Measurements from ENCODE around the gene ALDH3A1. TPM values are rescaled to one million over a fixed set of nuclear protein-coding genes. Genes with fewer than 3 reads are reported as not detected.
A peak's percentile ranks its signal among the peaks of the same experiment; 100 is the strongest.

Gene ALDH3A1
- total RNA-seq, 2 donors from 2014 or later: 0.42 to 0.44 TPM

- no peak for TF ChIP-seq CTCF (conservative IDR thresholded peaks at IDR 0.05)
- no peaks in the 10 kb centered on the region for H3K9me3 Mint-ChIP-seq
- no peak overlapping the region for H3K27ac Mint-ChIP-seq
- no peak overlapping the region for H3K27ac ChIP-seq (ENCODE audit: low read depth, low read length)
- no peaks in the 10 kb centered on the region for H3K36me3 Mint-ChIP-seq (ENCODE audit: low read depth)
- no peak overlapping the region for H3K9ac ChIP-seq (ENCODE audit: extremely low read depth, low read length, poor library complexity, severe bottlenecking)
- no peaks in the 10 kb centered on the region for H3K27me3 ChIP-seq (ENCODE audit: control insufficient read depth, insufficient read depth, low read length, poor library complexity, severe bottlenecking)
- no peaks in the 10 kb centered on the region for H3K9me3 ChIP-seq (ENCODE audit: control insufficient read depth, low read length)
- H3K27me3 Mint-ChIP-seq (ENCODE audit: insufficient read depth): no peaks in the 10 kb centered on the region
- H3K4me3 Mint-ChIP-seq: no peak overlapping the region
- 100% methylated on average over 1 of the region's 1 CpG for WGBS, 2 experiments (ENCODE audit: insufficient coverage in 1 of 2, insufficient read length in 1 of 2)
- H3K36me3 ChIP-seq (ENCODE audit: control insufficient read depth, insufficient read depth, low read length): no peaks in the 10 kb centered on the region
- peaks cover 2% of the 10 kb centered on the region for H3K4me1 Mint-ChIP-seq
- no peak for DNase-seq
- H3K4me3 ChIP-seq (ENCODE audit: low read length): no peak overlapping the region
- H3K4me1 ChIP-seq (ENCODE audit: control insufficient read depth, insufficient read depth, low read length): no peaks in the 10 kb centered on the region
Observed at GRCh38 chr17:19723964-19724363, 24.1 kb downstream of the ALDH3A1 start.

- H3K36me3 Mint-ChIP-seq (ENCODE audit: low read depth): no peaks in the 10 kb centered on the region
- no peaks in the 10 kb centered on the region for H3K27me3 Mint-ChIP-seq (ENCODE audit: insufficient read depth)
- H3K27me3 ChIP-seq (ENCODE audit: control insufficient read depth, insufficient read depth, low read length, poor library complexity, severe bottlenecking): no peaks in the 10 kb centered on the region
- H3K27ac Mint-ChIP-seq: no peak overlapping the region
- TF ChIP-seq CTCF (conservative IDR thresholded peaks at IDR 0.05): no peak
- no peaks in the 10 kb centered on the region for H3K36me3 ChIP-seq (ENCODE audit: control insufficient read depth, insufficient read depth, low read length)
- H3K4me3 Mint-ChIP-seq: no peak overlapping the region
- H3K4me1 ChIP-seq (ENCODE audit: control insufficient read depth, insufficient read depth, low read length): no peaks in the 10 kb centered on the region
- H3K9me3 Mint-ChIP-seq: no peaks in the 10 kb centered on the region
- WGBS, 2 experiments (ENCODE audit: insufficient coverage in 1 of 2, insufficient read length in 1 of 2): 61 to 77% methylated on average over 5 to 9 of the region's 9 CpGs
- H3K4me1 Mint-ChIP-seq: peaks cover 8% of the 10 kb centered on the region
- no peak overlapping the region for H3K4me3 ChIP-seq (ENCODE audit: low read length)
- no peak overlapping the region for H3K9ac ChIP-seq (ENCODE audit: extremely low read depth, low read length, poor library complexity, severe bottlenecking)
- peak; percentile 43 for DNase-seq
- no peak overlapping the region for H3K27ac ChIP-seq (ENCODE audit: low read depth, low read length)
- H3K9me3 ChIP-seq (ENCODE audit: control insufficient read depth, low read length): no peaks in the 10 kb centered on the region
Observed at GRCh38 chr17:19720631-19721426, 27.3 kb downstream of the ALDH3A1 start.

GRCh38 chr17:19720210-19720475 is 28.0 kb downstream of the ALDH3A1 start:
- Mint-ChIP-seq H3K9me3 (no peaks in the 10 kb centered on the region), H3K27me3 (ENCODE audit: insufficient read depth) (no peaks in the 10 kb centered on the region), H3K4me3 (no peak overlapping the region), H3K27ac (no peak overlapping the region), H3K4me1 (peaks cover 8% of the 10 kb centered on the region), H3K36me3 (ENCODE audit: low read depth) (no peaks in the 10 kb centered on the region)
- no peak for DNase-seq
- TF ChIP-seq CTCF (conservative IDR thresholded peaks at IDR 0.05): no peak
- no peak overlapping the region for H3K9ac ChIP-seq (ENCODE audit: extremely low read depth, low read length, poor library complexity, severe bottlenecking)
- no peak overlapping the region for H3K4me3 ChIP-seq (ENCODE audit: low read length)
- WGBS, 2 experiments (ENCODE audit: insufficient coverage in 1 of 2, insufficient read length in 1 of 2): 89 to 90% methylated on average over 3 to 5 of the region's 5 CpGs
- no peaks in the 10 kb centered on the region for H3K27me3 ChIP-seq (ENCODE audit: control insufficient read depth, insufficient read depth, low read length, poor library complexity, severe bottlenecking)
- no peak overlapping the region for H3K27ac ChIP-seq (ENCODE audit: low read depth, low read length)
- H3K36me3 ChIP-seq (ENCODE audit: control insufficient read depth, insufficient read depth, low read length): no peaks in the 10 kb centered on the region
- no peaks in the 10 kb centered on the region for H3K4me1 ChIP-seq (ENCODE audit: control insufficient read depth, insufficient read depth, low read length)
- H3K9me3 ChIP-seq (ENCODE audit: control insufficient read depth, low read length): no peaks in the 10 kb centered on the region
